ENCODE data around the gene CLUH.
"Not testable (repeated sequence)": the region's sequence is repeated elsewhere in the genome, so short reads cannot be mapped to it uniquely, and the experiment has no call there.

Gene CLUH

GRCh38 chr17:2701996-2702741, 9.4 kb downstream of the CLUH start:
- no peak for DNase-seq (ENCODE audit: low read depth, low spot score)

GRCh38 chr17:2701161-2701995, 10.2 kb downstream of the CLUH start:
- no peak for DNase-seq (ENCODE audit: low read depth, low spot score)

- DNase-seq (ENCODE audit: low read depth, low spot score) = no peak
Measured at GRCh38 chr17:2700491-2701141, 10.9 kb downstream of the CLUH start.

- DNase-seq (ENCODE audit: low read depth, low spot score) = no peak
Measured at GRCh38 chr17:2700030-2700490, 11.5 kb downstream of the CLUH start.

- not testable (repeated sequence) for DNase-seq (ENCODE audit: low read depth, low spot score)
Measured at GRCh38 chr17:2699216-2699805, 12.3 kb downstream of the CLUH start.

GRCh38 chr17:2697611-2698162, 13.9 kb downstream of the CLUH start:
- no peak for DNase-seq (ENCODE audit: low read depth, low spot score)

GRCh38 chr17:2695961-2696760, 15.4 kb downstream of the CLUH start:
- DNase-seq (ENCODE audit: low read depth, low spot score) = no peak

GRCh38 chr17:2695243-2695960, 16.2 kb downstream of the CLUH start:
- DNase-seq (ENCODE audit: low read depth, low spot score) = no peak

- no peak for DNase-seq (ENCODE audit: low read depth, low spot score)
Measured at GRCh38 chr17:2694381-2695242, 17.0 kb downstream of the CLUH start.

- no peak for DNase-seq (ENCODE audit: low read depth, low spot score)
Measured at GRCh38 chr17:2693561-2694380, 17.8 kb downstream of the CLUH start.

GRCh38 chr17:2692781-2693135, 18.8 kb downstream of the CLUH start:
- no peak for DNase-seq (ENCODE audit: low read depth, low spot score)

GRCh38 chr17:2691965-2692780, 19.4 kb downstream of the CLUH start:
- DNase-seq (ENCODE audit: low read depth, low spot score) = no peak

GRCh38 chr17:2691069-2691871, 20.3 kb downstream of the CLUH start:
- no peak for DNase-seq (ENCODE audit: low read depth, low spot score)

- DNase-seq (ENCODE audit: low read depth, low spot score) = no peak
Measured at GRCh38 chr17:2690165-2691068, 21.1 kb downstream of the CLUH start.

GRCh38 chr17:2689411-2690164, 22.0 kb downstream of the CLUH start:
- no peak for DNase-seq (ENCODE audit: low read depth, low spot score)

All from activated naive CD8-positive, alpha-beta T cell treated with anti-CD3 and anti-CD28 coated beads, Interleukin-2, amount 50 U/mL, for 16 hours (primary cell).